HepG2 (cell line): Measurements from ENCODE around the gene LPXN. TPM values are rescaled to one million over a fixed set of nuclear protein-coding genes. Genes with fewer than 3 reads are reported as not detected.

Experiments used
- polyA plus RNA-seq, 8 experiments: library from polyadenylated mRNA; depleted of rRNA in 3 of 8; stranded (reverse) in 7 of 8; unstranded in 1 of 8; fragments of >200 nt; fragmentation: Illumina TruSeq in 4 of 8; extraction: Trizol in 4 of 8; gene quantifications; 2 replicates each; pipeline versions ENCODE4 v1.2.1 to v1.2.3, GENCODE V29; 2011 to 2016; ENCODE audit warnings: low read depth in 4 of 8, missing spikeins in 1 of 8, mixed read lengths in 1 of 8; ENCODE audit not compliant: insufficient read depth in 1 of 8
- total RNA-seq, 5 experiments: library from RNA; depleted of rRNA; stranded (reverse); fragments of >200 nt; fragmentation: Illumina TruSeq; extraction: Trizol; gene quantifications; 2 replicates each; pipeline ENCODE4 v1.2.3, GENCODE V29; 2016; ENCODE audit warnings: low read depth in 1 of 5
- TF ChIP-seq, protein P1 (sequence below): sonication (generic); formaldehyde crosslinking; IDR thresholded peaks from 2 replicates; pipeline ENCODE4 v1.5.0; 2020; ENCODE audit warnings: missing genetic modification reagents

LPXN gene
- total and polyA plus RNA-seq, 2 of the 13 experiments (the other 11 are each of a cell fraction or from before 2014, with no cell fraction given) = 1.7 to 3.5 TPM

DNA sequence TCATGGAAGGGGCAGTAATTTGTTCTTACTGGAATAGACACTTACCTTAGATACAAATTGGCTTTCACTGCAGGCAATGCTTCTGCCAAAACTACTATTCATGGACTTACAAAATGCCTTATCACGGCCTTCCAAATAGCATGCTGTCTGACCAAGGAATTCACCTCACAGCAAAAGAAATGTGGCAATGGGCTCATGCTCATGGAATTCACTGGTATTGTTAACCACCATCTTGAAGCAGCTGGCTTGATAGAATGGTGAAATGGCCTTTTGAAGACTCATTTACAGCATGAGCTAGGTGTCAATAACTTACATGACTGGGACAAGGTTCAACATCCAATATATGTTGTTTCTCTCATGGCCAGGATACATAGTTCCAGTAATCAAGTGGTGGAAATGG, 89.7 kb downstream of the LPXN start (continued):
- TF ChIP-seq, protein P1, sequence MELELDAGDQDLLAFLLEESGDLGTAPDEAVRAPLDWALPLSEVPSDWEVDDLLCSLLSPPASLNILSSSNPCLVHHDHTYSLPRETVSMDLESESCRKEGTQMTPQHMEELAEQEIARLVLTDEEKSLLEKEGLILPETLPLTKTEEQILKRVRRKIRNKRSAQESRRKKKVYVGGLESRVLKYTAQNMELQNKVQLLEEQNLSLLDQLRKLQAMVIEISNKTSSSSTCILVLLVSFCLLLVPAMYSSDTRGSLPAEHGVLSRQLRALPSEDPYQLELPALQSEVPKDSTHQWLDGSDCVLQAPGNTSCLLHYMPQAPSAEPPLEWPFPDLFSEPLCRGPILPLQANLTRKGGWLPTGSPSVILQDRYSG = no peak

Other genes starting within 250 kb of the LPXN start
- gene OR5B17, start 216.8 kb downstream of the LPXN start, total RNA-seq (2016; rRNA removed; fragmentation: Illumina TruSeq; extraction: Trizol) = not detected in 2 replicates
- not detected in 2 replicates for gene OR5B17, start 216.8 kb downstream of the LPXN start, polyA plus RNA-seq (2011; rRNA removed)
- gene OR5B3, start 169.0 kb downstream of the LPXN start, total RNA-seq (2016; rRNA removed; fragmentation: Illumina TruSeq; extraction: Trizol) = not detected in 2 replicates
- gene OR5B3, start 169.0 kb downstream of the LPXN start, polyA plus RNA-seq (2011; rRNA removed) = not detected in 2 replicates
- gene OR5B2, start 147.7 kb downstream of the LPXN start, total RNA-seq (2016; rRNA removed; fragmentation: Illumina TruSeq; extraction: Trizol) = not detected in 2 replicates
- gene OR5B2, start 147.7 kb downstream of the LPXN start, polyA plus RNA-seq (2011; rRNA removed) = not detected in 2 replicates
- not detected in 2 replicates for gene OR5B12, start 133.6 kb downstream of the LPXN start, total RNA-seq (2016; rRNA removed; fragmentation: Illumina TruSeq; extraction: Trizol)
- gene OR5B12, start 133.6 kb downstream of the LPXN start, polyA plus RNA-seq (2011; rRNA removed) = 0.07 TPM in 1 of 2 replicates, not detected in the other
- not detected in 2 replicates for gene OR5B21, start 67.8 kb downstream of the LPXN start, total RNA-seq (2016; rRNA removed; fragmentation: Illumina TruSeq; extraction: Trizol)
- 0.08 TPM in 1 of 2 replicates, not detected in the other for gene OR5B21, start 67.8 kb downstream of the LPXN start, polyA plus RNA-seq (2011; rRNA removed)
- gene ZFP91, start 3.2 kb upstream of the LPXN start, total RNA-seq (2016; rRNA removed; fragmentation: Illumina TruSeq; extraction: Trizol) = 38.6 and 48.5 TPM in 2 replicates
- 10.9 and 13.5 TPM in 2 replicates for gene ZFP91, start 3.2 kb upstream of the LPXN start, polyA plus RNA-seq (2011; rRNA removed)
- gene CNTF, start 46.8 kb upstream of the LPXN start, total RNA-seq (2016; rRNA removed; fragmentation: Illumina TruSeq; extraction: Trizol) = 1.5 and 2.3 TPM in 2 replicates
- gene CNTF, start 46.8 kb upstream of the LPXN start, polyA plus RNA-seq (2011; rRNA removed) = 0.47 and 0.51 TPM in 2 replicates
- not detected in 2 replicates for gene GLYAT, start 156.1 kb upstream of the LPXN start, total RNA-seq (2016; rRNA removed; fragmentation: Illumina TruSeq; extraction: Trizol)
- not detected in 2 replicates for gene GLYAT, start 156.1 kb upstream of the LPXN start, polyA plus RNA-seq (2011; rRNA removed)